Stimulated activated CD8-positive, alpha-beta memory T cell treated with anti-CD3 and anti-CD28 coated beads, Interleukin-4, amount 100 ng/mL, for 24 hours (primary cell): ENCODE data around the gene IMPDH1.

ENCODE experiments used
- DNase-seq: peaks from one replicate; pipeline ENCODE4 v3.0.0-alpha.2; 2020; ENCODE audit warnings: low read depth

The IMPDH1 gene

DNA sequence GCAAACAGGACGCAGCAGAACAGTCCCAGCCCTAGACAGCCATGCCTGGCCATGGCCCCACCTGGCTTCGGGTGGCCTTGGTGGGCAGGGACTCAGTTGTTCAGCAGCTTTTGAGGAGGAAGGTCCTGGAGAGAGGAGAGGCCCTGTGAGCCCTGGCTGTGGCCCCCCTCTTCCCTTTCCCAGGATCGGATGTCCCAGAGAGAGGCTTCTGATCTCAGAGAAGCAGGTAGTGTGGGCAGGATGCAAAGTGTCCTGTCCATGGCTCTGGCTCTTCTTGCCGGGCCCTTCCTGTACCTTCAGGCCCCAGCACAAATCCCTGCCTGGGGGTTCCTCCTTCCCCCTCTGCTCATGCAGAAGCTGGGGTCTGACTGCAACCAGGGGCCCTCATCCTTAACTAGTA, 49.8 kb downstream of the IMPDH1 start:
- no peak for DNase-seq

DNA sequence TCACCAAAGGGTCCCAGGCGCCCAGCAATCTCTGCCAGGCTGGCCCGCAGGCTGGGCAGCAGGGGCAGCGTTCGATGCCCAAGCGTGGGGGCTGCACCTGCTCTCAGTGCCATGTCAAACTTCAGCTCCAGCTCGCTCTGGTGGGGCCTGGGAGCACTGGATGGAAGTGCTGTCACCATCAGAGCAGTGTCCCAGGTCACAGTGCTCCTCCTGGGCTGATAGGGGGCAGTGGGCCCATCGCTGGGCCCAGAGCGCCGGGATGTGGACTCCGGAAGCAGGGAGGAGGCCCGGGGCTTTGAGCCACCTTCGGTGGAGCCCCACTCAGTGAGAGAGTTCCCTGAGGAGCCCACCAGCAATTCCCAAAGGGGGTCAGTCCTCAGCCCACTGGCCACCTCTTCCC, 50.4 kb downstream of the IMPDH1 start:
- DNase-seq = no peak

DNA sequence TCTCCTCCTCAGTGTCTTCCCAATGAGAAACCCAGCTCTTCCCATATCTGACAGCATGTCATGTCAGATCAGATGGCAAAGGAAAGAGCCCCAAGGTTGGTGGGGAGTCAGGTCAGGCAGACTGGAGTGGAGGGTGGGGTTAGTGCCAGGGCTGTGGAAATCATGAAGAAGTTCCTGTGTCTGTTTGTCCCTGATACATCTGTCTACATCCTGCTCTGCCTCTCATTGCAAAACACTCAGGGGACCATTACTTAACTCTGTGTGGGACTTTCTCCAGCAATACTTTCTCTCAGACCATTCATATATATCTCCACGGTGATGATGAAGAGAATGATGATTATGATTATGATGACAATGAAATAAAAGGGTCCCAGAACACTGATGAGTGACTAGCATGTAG, 51.5 kb downstream of the IMPDH1 start:
- no peak for DNase-seq

DNA sequence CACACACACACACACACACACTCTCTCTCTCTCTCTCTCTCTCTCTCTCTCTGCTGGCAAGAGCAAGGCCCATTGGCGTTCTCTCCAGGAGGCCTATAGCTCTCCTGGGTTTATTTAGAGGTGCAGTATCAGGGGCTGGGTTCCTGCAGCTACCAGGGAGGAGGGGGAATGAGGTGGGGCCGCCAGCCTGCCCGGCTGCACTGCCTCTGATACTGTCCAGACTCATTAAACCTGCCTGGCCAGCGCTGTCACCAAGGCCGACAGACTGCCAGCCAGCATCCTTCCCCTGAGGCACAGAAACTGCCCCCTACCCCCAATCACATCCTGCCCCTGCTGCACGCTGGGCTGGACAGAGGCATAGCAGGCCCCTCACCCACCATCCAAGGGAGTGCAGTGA, 52.6 kb downstream of the IMPDH1 start:
- no peak for DNase-seq

DNA sequence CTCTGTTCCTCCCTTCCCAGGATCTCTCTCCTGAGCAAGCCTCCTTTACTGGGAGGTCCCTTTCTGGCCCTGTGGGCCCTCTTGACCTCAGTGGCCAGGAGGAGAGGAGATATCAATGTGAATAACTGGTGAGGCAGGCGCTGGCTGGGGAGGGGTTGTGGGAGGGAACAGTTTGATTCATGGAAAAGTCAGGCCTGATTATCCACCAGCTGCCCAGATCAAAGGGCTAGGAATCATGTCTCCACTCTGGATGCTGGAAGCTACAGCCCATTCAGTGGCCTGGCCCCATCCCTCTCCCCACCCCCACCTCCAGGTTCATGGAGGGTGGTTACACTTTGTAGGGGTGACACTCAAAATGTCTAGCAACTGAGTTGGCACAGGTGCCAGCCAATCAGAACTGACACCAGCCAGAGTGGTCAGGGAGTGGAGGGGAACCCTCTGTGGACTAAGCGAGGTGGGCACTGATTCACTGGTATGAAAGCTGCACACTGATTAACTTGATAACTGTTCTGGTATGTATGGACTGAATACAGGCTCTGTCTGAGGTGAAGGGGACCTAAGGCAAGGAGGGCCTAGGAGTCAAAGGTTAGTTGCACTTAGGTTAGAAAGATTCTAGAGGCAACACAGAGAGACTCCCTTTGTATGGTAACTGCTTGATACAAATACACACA, 53.1 kb downstream of the IMPDH1 start:
- no peak for DNase-seq

DNA sequence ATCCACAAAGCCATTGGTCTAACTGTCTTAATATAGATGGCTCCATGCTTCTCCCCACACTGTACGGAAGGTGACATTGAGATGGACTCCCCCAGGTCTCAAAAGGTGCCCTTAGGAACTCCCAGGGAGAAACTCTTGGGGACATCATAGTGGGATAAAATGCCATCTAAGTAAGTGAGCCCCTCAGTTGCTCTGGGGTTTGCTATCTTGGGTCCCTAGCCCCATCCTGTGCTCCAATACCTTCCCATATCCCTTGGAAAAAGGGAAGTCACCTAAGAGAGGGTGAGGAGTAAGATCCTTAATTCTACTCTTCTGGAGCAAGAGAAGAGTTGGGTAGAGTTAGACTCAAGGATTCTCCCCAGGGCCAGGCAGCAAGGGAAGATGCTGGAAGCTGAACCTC, 56.2 kb downstream of the IMPDH1 start:
- no peak for DNase-seq

DNA sequence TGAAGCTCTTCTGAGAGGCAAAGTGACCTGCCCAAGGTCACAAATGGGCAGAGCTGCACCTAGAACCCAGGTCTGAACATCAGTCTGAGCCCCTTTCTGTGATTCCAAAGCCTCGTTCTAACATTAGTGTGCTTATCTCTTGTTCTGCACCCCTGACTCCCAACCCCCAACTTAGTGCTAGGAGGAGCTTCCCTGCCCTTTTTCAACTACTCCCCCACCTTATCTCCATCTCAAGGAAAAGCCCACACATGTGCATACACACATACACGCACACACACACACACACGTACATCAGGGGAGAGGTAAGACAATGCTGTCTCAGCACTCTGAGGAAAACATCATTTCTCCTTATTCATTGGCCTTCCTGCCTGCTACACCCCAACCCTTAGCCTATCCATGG, 56.6 kb downstream of the IMPDH1 start:
- no peak for DNase-seq

DNA sequence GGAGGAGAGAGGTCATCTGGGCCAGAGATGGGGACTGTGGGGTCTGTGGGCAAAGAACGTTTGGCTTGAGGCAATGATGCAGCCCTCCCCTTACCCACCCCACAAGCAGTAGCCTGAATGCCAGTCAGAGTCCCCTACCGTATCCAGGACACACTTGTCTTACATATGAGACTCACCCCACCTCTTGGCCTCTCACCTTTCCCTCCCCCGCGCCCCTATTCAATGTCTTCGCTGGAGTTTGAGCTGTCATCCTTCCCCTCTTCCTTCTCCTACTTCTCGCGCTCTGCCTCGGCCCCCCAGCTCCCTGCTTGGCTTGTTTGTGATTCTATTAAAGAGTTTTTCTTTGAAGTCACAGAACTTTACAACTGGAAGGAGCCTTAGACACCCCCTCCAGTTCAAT, 57.1 kb downstream of the IMPDH1 start:
- no peak for DNase-seq

DNA sequence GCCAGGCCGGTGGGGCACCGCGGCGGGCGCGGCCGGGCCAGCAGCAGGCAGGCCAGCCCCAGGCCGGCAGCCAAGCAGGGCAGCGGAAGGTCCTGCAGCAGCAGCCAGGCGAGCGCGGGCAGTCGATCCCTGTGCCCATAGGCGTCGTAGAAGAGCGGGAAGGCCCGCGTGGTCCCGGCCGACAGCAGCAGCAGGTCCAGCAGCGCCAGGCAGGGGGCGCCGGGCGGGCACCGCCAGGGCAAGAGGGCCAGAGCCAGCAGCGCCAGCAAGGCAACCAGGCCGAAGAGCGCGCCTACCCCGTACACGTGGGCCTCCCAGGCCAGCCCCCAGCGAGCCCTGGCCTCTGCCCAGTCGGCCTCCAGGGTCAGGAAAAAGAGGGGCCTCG, 57.6 kb downstream of the IMPDH1 start:
- no peak for DNase-seq

DNA sequence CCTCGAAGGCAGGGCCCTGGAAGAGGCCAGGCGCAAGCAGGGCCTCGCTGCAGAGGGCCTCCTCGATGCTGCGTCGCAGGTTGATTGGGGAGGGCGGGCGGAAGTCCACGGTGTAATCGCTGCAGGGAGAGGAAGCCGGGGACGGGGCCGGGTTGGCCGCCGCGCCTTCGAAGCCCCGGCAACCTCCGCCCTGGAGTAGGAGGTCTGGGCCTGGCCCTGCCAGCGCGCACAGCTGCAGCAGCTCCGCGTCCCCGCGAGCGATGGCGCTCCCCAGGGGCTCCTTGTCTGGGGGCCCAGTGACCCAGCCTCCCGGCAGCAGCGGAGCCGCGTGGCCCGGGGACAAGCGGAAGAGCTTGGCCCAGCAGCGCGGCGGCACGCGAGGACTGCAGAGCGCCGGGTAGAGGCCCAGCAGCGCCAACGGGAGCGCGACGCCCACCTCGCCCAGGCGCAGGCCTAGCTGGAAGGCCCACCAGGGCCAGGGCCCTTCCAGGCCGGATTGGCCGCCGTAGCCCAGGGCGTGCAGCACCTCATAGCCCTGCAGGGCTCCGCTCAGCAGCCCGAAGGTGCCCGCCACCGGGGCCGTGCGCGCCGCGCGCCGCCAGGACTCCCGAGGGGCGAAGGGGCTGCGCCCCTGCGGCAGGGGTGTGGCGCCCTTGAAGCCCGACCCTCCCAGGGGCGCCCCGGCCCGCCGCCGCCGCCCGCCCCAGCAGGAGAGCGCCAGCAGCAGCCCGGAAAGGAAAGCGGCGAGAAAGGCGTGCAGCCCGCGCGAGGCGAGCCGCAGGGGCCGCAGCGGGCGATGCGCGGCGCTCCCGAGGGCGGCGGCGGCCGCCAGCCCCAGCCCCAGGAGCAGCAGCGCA, 58.3 kb downstream of the IMPDH1 start:
- DNase-seq = no peak

DNA sequence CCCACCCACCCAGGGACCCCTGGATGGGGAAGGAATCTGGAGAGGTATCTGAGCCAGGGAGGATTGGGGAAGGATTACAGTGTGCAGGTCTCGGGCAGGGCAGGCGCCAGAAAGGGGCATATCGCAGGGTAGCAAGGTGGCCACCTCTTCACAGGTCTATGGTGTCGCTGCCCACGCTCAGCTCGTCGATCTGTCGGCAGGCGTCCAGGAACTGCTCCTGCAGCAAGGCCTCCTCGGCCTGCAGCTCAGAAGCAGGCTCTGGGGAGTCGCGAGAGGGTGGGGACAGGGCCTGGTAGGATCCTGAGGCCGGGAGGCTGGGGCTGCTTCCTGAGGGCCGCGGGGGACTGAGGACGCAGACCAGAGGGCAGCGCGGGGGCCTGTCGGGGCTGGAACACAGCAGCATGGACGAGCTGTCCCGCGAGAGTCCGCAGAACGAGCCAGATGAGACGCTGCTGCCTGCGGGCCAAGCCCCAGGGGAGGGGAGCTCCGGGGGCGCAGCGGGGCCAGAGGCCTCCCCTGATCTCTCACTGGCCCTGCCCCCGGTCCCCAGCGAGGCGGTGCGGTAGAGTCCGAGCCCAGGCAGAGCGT, 59.0 kb downstream of the IMPDH1 start:
- DNase-seq = no peak

DNA sequence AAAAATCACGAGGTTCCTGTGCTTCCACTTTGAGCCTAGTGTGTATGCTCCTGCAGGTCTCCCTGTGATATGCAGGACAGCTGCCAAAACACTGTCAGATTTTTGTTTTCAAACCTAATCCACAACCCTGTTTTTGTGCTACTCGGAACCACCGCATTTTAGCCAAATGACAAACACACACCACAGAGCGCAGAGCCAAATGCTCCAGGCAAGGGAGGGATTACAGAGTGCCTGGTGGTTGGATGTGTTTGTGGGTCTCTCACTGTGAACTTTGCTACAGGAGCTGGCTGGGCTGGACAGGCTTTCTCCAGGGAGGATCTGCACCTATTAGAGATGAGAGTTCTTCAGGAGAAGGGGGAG, 60.3 kb downstream of the IMPDH1 start:
- no peak for DNase-seq

DNA sequence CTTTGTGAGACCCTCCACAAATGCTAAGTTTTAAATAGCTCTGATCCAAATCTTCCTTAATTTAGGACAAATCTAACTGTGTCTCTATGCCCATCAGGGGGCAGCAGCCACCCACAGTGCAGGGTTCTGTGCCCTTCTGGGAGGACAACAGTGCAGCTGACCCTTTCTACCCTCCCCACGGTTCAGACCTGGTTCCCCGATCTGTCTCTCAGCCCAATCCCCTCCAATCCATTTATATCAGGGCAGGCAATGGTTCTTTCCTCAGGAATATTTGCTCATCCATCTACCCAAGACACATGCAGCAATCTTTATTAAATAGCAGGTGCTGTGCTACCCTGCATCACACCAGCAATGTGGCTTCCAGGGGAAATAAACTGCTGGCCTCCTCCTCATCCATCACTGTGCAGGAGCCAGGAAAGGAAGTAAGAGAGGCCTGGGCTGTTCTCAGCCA, 62.1 kb downstream of the IMPDH1 start:
- peak; percentile 42 for DNase-seq

DNA sequence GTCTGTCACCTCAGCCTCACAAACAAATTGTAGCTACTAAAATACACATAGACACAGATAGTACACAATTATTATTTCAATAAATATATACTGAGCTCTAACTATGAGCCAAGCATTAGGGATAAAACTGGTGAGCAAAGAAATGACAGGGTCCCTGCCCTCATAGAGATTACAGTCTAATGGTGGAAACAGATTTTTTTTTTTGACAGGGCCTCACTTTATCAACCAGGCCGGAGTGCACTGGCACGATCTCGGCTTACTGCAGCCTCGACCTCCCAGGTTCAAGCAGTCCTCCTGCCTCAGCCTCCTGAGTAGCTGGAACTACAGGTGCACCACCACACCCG, 65.4 kb downstream of the IMPDH1 start:
- no peak for DNase-seq

DNA sequence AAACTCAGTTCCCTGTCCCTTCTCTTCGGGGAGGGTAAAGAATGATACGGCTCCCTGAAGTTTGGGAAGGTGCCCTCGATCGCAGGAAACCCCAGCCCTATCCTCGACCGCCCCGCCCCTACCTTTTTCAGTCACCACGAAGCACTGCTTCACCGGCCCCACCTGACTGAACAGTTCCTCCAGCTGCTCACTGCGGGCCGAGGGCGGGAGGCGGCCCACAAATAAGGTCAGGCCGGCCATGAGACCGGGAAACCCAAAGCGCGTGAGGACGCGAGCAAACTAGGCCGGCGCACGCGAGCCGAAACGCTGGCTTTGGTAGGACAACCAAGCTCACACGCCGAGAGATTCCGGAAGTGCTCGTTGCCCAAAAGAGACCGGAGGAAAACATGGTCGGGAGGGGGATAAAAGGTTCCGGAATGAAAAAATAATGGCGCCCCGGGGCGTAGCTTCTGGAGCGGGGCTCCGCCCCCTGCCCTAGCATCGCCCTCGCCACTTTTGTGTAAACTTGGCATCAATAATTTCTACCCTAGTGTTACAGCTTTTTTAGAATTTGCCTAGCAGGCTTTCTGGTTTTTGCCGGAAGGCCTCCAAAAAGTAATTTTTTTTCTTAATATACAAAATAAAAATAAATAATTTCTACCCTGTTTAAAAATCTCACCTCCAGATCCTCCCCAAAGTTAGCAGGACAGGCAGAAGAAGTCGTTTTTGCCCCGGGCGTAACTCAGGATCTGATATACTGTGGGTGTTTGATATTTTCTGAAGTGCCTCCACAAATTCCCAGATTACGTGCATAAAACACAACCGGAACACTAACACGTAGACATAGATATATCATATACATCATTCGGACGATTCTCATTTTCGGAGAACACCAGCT, 66.0 kb downstream of the IMPDH1 start, which contains the start of gene RBM28:
RBM28 (minus strand) TSS at position 355 of the 877 bp plus-strand sequence; CDS start at position 240, 115 bp downstream.
- DNase-seq = peak; percentile 72
